ENCODE measurements around the gene RASSF9. TPM values are rescaled to one million over a fixed set of nuclear protein-coding genes. Genes with fewer than 3 reads are reported as not detected.

RASSF9 gene
- total RNA-seq, 1 donor from 2014 or later, result 2.2 TPM

- DNase-seq (ENCODE audit: low spot score), result no peak
- Mint-ChIP-seq H3K27ac (ENCODE audit: unreplicated experiment) (no peak overlapping the region), H3K36me3 (ENCODE audit: low read depth, unreplicated experiment) (no peaks in the 10 kb centered on the region), H3K4me3 (ENCODE audit: unreplicated experiment) (no peak overlapping the region), H3K9me3 (ENCODE audit: unreplicated experiment) (no peaks in the 10 kb centered on the region), H3K27me3 (ENCODE audit: unreplicated experiment) (peaks cover 2% of the 10 kb centered on the region), H3K4me1 (ENCODE audit: unreplicated experiment) (no peaks in the 10 kb centered on the region)
- TF ChIP-seq CTCF (IDR thresholded peaks at IDR 0.05; ENCODE audit: unreplicated experiment), result no peak
Observed at GRCh38 chr12:85805654-85806053, 30.6 kb downstream of the RASSF9 start.

- TF ChIP-seq CTCF (IDR thresholded peaks at IDR 0.05; ENCODE audit: unreplicated experiment), result no peak
- Mint-ChIP-seq H3K4me3 (ENCODE audit: unreplicated experiment) (no peak overlapping the region), H3K27me3 (ENCODE audit: unreplicated experiment) (peaks cover 2% of the 10 kb centered on the region), H3K4me1 (ENCODE audit: unreplicated experiment) (no peaks in the 10 kb centered on the region), H3K36me3 (ENCODE audit: low read depth, unreplicated experiment) (no peaks in the 10 kb centered on the region), H3K27ac (ENCODE audit: unreplicated experiment) (no peak overlapping the region), H3K9me3 (ENCODE audit: unreplicated experiment) (no peaks in the 10 kb centered on the region)
- no peak for DNase-seq (ENCODE audit: low spot score)
Observed at GRCh38 chr12:85804663-85805062, 31.5 kb downstream of the RASSF9 start.

GRCh38 chr12:85803923-85804322, 32.3 kb downstream of the RASSF9 start:
- Mint-ChIP-seq H3K4me1 (ENCODE audit: unreplicated experiment) (no peaks in the 10 kb centered on the region), H3K36me3 (ENCODE audit: low read depth, unreplicated experiment) (no peaks in the 10 kb centered on the region), H3K27me3 (ENCODE audit: unreplicated experiment) (peaks cover 2% of the 10 kb centered on the region), H3K9me3 (ENCODE audit: unreplicated experiment) (no peaks in the 10 kb centered on the region), H3K27ac (ENCODE audit: unreplicated experiment) (no peak overlapping the region), H3K4me3 (ENCODE audit: unreplicated experiment) (no peak overlapping the region)
- no peak for DNase-seq (ENCODE audit: low spot score)
- no peak for TF ChIP-seq CTCF (IDR thresholded peaks at IDR 0.05; ENCODE audit: unreplicated experiment)

- H3K27me3 Mint-ChIP-seq (ENCODE audit: unreplicated experiment), result peaks cover 2% of the 10 kb centered on the region
- H3K27ac Mint-ChIP-seq (ENCODE audit: unreplicated experiment), result no peak overlapping the region
- DNase-seq (ENCODE audit: low spot score), result no peak
- H3K9me3 Mint-ChIP-seq (ENCODE audit: unreplicated experiment), result no peaks in the 10 kb centered on the region
- no peaks in the 10 kb centered on the region for H3K4me1 Mint-ChIP-seq (ENCODE audit: unreplicated experiment)
- H3K36me3 Mint-ChIP-seq (ENCODE audit: low read depth, unreplicated experiment), result no peaks in the 10 kb centered on the region
- no peak overlapping the region for H3K4me3 Mint-ChIP-seq (ENCODE audit: unreplicated experiment)
- TF ChIP-seq CTCF (IDR thresholded peaks at IDR 0.05; ENCODE audit: unreplicated experiment), result no peak
Observed at GRCh38 chr12:85803231-85803630, 33.0 kb downstream of the RASSF9 start.

GRCh38 chr12:85798122-85798521, 38.1 kb downstream of the RASSF9 start:
- TF ChIP-seq CTCF (IDR thresholded peaks at IDR 0.05; ENCODE audit: unreplicated experiment), result no peak
- Mint-ChIP-seq H3K4me1 (ENCODE audit: unreplicated experiment) (no peaks in the 10 kb centered on the region), H3K9me3 (ENCODE audit: unreplicated experiment) (no peaks in the 10 kb centered on the region), H3K4me3 (ENCODE audit: unreplicated experiment) (no peak overlapping the region), H3K27me3 (ENCODE audit: unreplicated experiment) (peaks cover 2% of the 10 kb centered on the region), H3K27ac (ENCODE audit: unreplicated experiment) (no peak overlapping the region), H3K36me3 (ENCODE audit: low read depth, unreplicated experiment) (no peaks in the 10 kb centered on the region)
- DNase-seq (ENCODE audit: low spot score), result no peak
